SK-N-SH (cell line): Measurements from ENCODE around the gene TNFSF11. TPM values are rescaled to one million over a fixed set of nuclear protein-coding genes. Genes with fewer than 3 reads are reported as not detected.

ENCODE experiments used
- CTCF ChIA-PET: fragments of 300-600, 350-600 bp; formaldehyde crosslinking; extraction: SDS; loops from one replicate; lab custom pipeline; 2021; lab: Yijun Ruan, JAX
- POLR2A ChIA-PET: fragments of 350-600 bp; sonication (Branson Sonifier 250); formaldehyde crosslinking; extraction: SDS; loops from one replicate; lab custom pipeline; 2020; ENCODE audit warnings: antibody characterized with exemption, inconsistent platforms; lab: Yijun Ruan, JAX
- DNase-seq: peaks from one replicate; pipeline ENCODE4 v3.0.0; 2012
- H2AFZ ChIP-seq: fragments of 200-600 bp; sonication (generic); 2 replicates; pipeline ENCODE4 v1.8.1; 2016; ENCODE audit warnings: antibody characterized with exemption, mild to moderate bottlenecking, low read depth
- H3F3A ChIP-seq: fragments of 200-600 bp; sonication (generic); replicated peaks from 2 replicates; pipeline ENCODE3; 2016; ENCODE audit warnings: antibody characterized with exemption, mild to moderate bottlenecking; ENCODE audit not compliant: insufficient read depth
- H3K27ac ChIP-seq, 2 experiments: fragments of 200-500 bp in 1 of 2; fragments of 200-600 bp in 1 of 2; sonication (Bioruptor generic) in 1 of 2; sonication (generic), shearing (Covaris generic) in 1 of 2; 2 replicates each; pipeline versions ENCODE4 v1.5.1 to v1.6.1; 2014 to 2016; ENCODE audit warnings: low read depth in 2 of 2, inconsistent platforms in 1 of 2, low read length in 1 of 2, mild to moderate bottlenecking in 1 of 2, mixed read lengths in 1 of 2
- H3K27me3 ChIP-seq: fragments of 200-600 bp; sonication (generic), shearing (Covaris generic); 2 replicates; pipeline ENCODE4 v1.6.1; 2016; ENCODE audit warnings: mixed run types; ENCODE audit not compliant: insufficient read depth
- H3K36me3 ChIP-seq, 2 experiments: fragments of 200-500 bp in 1 of 2; fragments of 200-600 bp in 1 of 2; sonication (Bioruptor generic) in 1 of 2; sonication (generic) in 1 of 2; replicated peaks in 1 of 2; 2 replicates each; pipeline versions ENCODE3 to v1.5.1; 2014 to 2016; ENCODE audit warnings: low read length in 1 of 2, mild to moderate bottlenecking in 1 of 2; ENCODE audit not compliant: insufficient read depth in 2 of 2, control insufficient read depth in 1 of 2
- H3K4me1 ChIP-seq, 2 experiments: fragments of 200-500 bp in 1 of 2; fragments of 200-600 bp in 1 of 2; sonication (Bioruptor generic) in 1 of 2; sonication (generic), shearing (Covaris generic) in 1 of 2; 2 replicates each; pipeline versions ENCODE4 v1.5.1 to v1.6.1; 2014 to 2016; ENCODE audit warnings: low read depth in 1 of 2, low read length in 1 of 2, mixed run types in 1 of 2; ENCODE audit not compliant: insufficient read depth in 2 of 2, control insufficient read depth in 1 of 2
- H3K4me2 ChIP-seq: fragments of 200-600 bp; sonication (generic), shearing (Covaris generic); 2 replicates; pipeline ENCODE4 v1.6.1; 2017; ENCODE audit warnings: mixed run types
- H3K4me3 ChIP-seq, 2 experiments: fragments of 200-500 bp in 1 of 2; fragments of 200-600 bp in 1 of 2; sonication (Bioruptor generic) in 1 of 2; sonication (generic), shearing (Covaris generic) in 1 of 2; 2 replicates each; pipeline versions ENCODE4 v1.5.1 to v1.8.1; 2014 to 2016; ENCODE audit warnings: low read depth in 2 of 2, inconsistent platforms in 1 of 2, low read length in 1 of 2, mild to moderate bottlenecking in 1 of 2, mixed read lengths in 1 of 2, moderate library complexity in 1 of 2
- H3K79me2 ChIP-seq: fragments of 200-600 bp; sonication (generic); 2 replicates; pipeline ENCODE4 v1.8.1; 2017; ENCODE audit warnings: mild to moderate bottlenecking; ENCODE audit not compliant: insufficient read depth
- H3K9ac ChIP-seq: fragments of 200-600 bp; sonication (generic); 2 replicates; pipeline ENCODE4 v1.6.1; 2017; ENCODE audit warnings: mixed run types
- H3K9me2 ChIP-seq: fragments of 200-600 bp; sonication (generic); 2 replicates; pipeline ENCODE4 v1.6.1; 2017; ENCODE audit warnings: mixed run types
- H3K9me3 ChIP-seq: fragments of 200-600 bp; sonication (generic); 2 replicates; pipeline ENCODE4 v1.6.1; 2017; ENCODE audit warnings: mixed run types, mild to moderate bottlenecking, moderate library complexity
- H4K20me1 ChIP-seq: fragments of 200-600 bp; sonication (generic); 2 replicates; pipeline ENCODE4 v1.6.1; 2017; ENCODE audit warnings: mild to moderate bottlenecking, mixed run types; ENCODE audit not compliant: insufficient read depth
- ELF1 ChIP-seq: IDR thresholded peaks from 2 replicates; pipeline ENCODE4 v1.4.0; 2012
- FOSL2 ChIP-seq: IDR thresholded peaks from 2 replicates; pipeline ENCODE4 v1.4.0; 2012; ENCODE audit warnings: low read depth, mild to moderate bottlenecking, moderate library complexity, borderline replicate concordance
- FOXJ3 ChIP-seq: sonication (generic); formaldehyde crosslinking; IDR thresholded peaks from 2 replicates; pipeline ENCODE4 v1.5.1; 2020; ENCODE audit warnings: mild to moderate bottlenecking, missing genetic modification reagents
- MAX ChIP-seq: IDR thresholded peaks from 2 replicates; pipeline ENCODE4 v1.4.0; 2012; ENCODE audit warnings: low read depth
- MXI1 ChIP-seq: IDR thresholded peaks from 2 replicates; pipeline ENCODE4 v1.6.1; 2012; ENCODE audit warnings: mild to moderate bottlenecking, low read depth, low read length, improper control_type of control experiment
- NRF1 ChIP-seq: IDR thresholded peaks from 2 replicates; pipeline ENCODE4 v1.6.1; 2012; ENCODE audit warnings: low read depth, mild to moderate bottlenecking, low read length
- POLR2AphosphoS5 ChIP-seq: IDR thresholded peaks from 2 replicates; pipeline ENCODE4 v1.6.1; 2012; ENCODE audit warnings: low read depth, low read length
- REST ChIP-seq: IDR thresholded peaks from 2 replicates; pipeline ENCODE4 v1.6.1; 2012; ENCODE audit warnings: mild to moderate bottlenecking, low read depth, low read length, moderate library complexity
- RFX5 ChIP-seq: IDR thresholded peaks from 2 replicates; pipeline ENCODE4 v1.6.1; 2012; ENCODE audit warnings: mild to moderate bottlenecking, improper control_type of control experiment, low read length
- TCF12 ChIP-seq: IDR thresholded peaks from 2 replicates; pipeline ENCODE4 v1.4.0; 2012
- TEAD4 ChIP-seq: IDR thresholded peaks from 2 replicates; pipeline ENCODE4 v1.4.0; 2012; ENCODE audit warnings: mild to moderate bottlenecking, borderline replicate concordance; ENCODE audit not compliant: insufficient read depth
- USF2 ChIP-seq: fragments of 150-350 bp; IDR thresholded peaks from 2 replicates; pipeline ENCODE4 v1.6.1; 2017; ENCODE audit warnings: antibody characterized with exemption, low read length, low read depth, borderline replicate concordance
- YY1 ChIP-seq: IDR thresholded peaks from 2 replicates; pipeline ENCODE4 v1.4.0; 2012; ENCODE audit warnings: low read depth, mild to moderate bottlenecking
- ZBTB33 ChIP-seq: IDR thresholded peaks from 2 replicates; pipeline ENCODE4 v1.4.0; 2012; ENCODE audit warnings: low read depth, borderline replicate concordance
- WGBS: methylation state at CpG from one replicate; pipeline ENCODE4 v1.1.6; 2017; ENCODE audit warnings: low lambda C conversion rate; 5-methylcytosine and 5-hydroxymethylcytosine counted together
- polyA plus RNA-seq, 3 experiments: library from polyadenylated mRNA; depleted of rRNA; stranded (reverse); fragments of >200 nt; gene quantifications; 2 replicates each; pipeline ENCODE4 v1.2.3, GENCODE V29; 2012

The TNFSF11 gene
- polyA plus RNA-seq, 1 of the 3 experiments (the other 2 are of a cell fraction), result not detected

GRCh38 chr13:42539670-42540069, 34.3 kb upstream of the TNFSF11 start:
- no peaks in the 10 kb centered on the region for H4K20me1 ChIP-seq
- no peak overlapping the region for H3K27ac ChIP-seq
- H2AFZ ChIP-seq, result no peak overlapping the region
- DNase-seq, result no peak
- H3K36me3 ChIP-seq, result no peaks in the 10 kb centered on the region
- no peaks in the 10 kb centered on the region for H3K4me1 ChIP-seq
- H3F3A ChIP-seq, result no peaks in the 10 kb centered on the region
- ChIA-PET CTCF (no interaction called here), POLR2A (no interaction called here)
- H3K9me3 ChIP-seq, result no peaks in the 10 kb centered on the region
- H3K79me2 ChIP-seq, result no peaks in the 10 kb centered on the region
- H3K4me3 ChIP-seq, result no peak overlapping the region
- TF ChIP-seq FOXJ3 (CRISPR knock-in tag) (no peak), TEAD4 (no peak), USF2 (no peak), MAX (no peak), REST (no peak), ELF1 (no peak), MXI1 (no peak), NRF1 (no peak), TCF12 (no peak), FOSL2 (no peak)
- no peak overlapping the region for H3K9ac ChIP-seq
- no peaks in the 10 kb centered on the region for H3K9me2 ChIP-seq
- 43% methylated on average over 7 of the region's 7 CpGs for WGBS
- H3K27me3 ChIP-seq, result no peaks in the 10 kb centered on the region; the same call in 1 of the 2 replicates
- H3K4me2 ChIP-seq, result no peak overlapping the region

GRCh38 chr13:42543215-42543797, 30.6 kb upstream of the TNFSF11 start:
- no peak overlapping the region for H2AFZ ChIP-seq
- H3K9me3 ChIP-seq, result no peaks in the 10 kb centered on the region
- no peak for DNase-seq
- TF ChIP-seq REST (no peak), RFX5 (no peak), ZBTB33 (no peak), YY1 (no peak), POLR2AphosphoS5 (no peak)
- WGBS, result 34% methylated on average over 4 of the region's 4 CpGs
- no peaks in the 10 kb centered on the region for H4K20me1 ChIP-seq
- H3K9ac ChIP-seq, result no peak overlapping the region
- H3K4me3 ChIP-seq, result no peak overlapping the region
- CTCF ChIA-PET, result no interaction called here
- no peaks in the 10 kb centered on the region for H3K9me2 ChIP-seq
- H3K4me1 ChIP-seq, result no peaks in the 10 kb centered on the region
- no peak overlapping the region for H3K27ac ChIP-seq
- no peaks in the 10 kb centered on the region; the same call in 1 of the 2 replicates for H3K27me3 ChIP-seq
- POLR2A ChIA-PET, result no interaction called here
- H3K36me3 ChIP-seq, result no peaks in the 10 kb centered on the region
- H3K79me2 ChIP-seq, result no peaks in the 10 kb centered on the region
- H3K4me2 ChIP-seq, result no peak overlapping the region
- H3F3A ChIP-seq, result no peaks in the 10 kb centered on the region
